ENCODE data around the gene CAMK2B.

Gene CAMK2B

DNA sequence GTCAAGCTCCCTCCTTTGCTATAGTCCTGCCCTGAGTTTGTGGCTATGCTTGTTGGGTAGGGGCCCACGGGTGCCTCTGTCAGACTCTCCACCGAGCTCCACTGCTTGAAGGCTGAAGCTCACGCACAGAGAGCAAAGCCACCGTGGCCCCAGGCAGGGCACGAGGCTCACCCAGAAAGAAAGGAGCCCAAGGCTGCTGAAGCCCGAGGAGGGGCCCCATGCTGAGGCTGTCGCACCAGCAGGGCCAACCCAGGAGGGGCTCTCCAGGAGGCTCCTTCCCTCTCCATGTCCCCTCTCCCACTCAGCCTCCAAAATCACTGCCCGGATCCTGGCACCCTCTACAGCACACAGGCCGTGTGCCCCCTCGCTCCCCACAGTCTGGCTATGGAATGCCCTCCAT is 74.1 kb downstream of the CAMK2B start:
- TF ChIP-seq FOXP2 (optimal IDR thresholded peaks at IDR 0.05; ENCODE audit: borderline replicate concordance, extremely low read depth, extremely low read length, insufficient read depth) (no peak), POLR2AphosphoS5 (IDR thresholded peaks at IDR 0.05; ENCODE audit: low read depth, low read length) (no peak), SIN3A (IDR thresholded peaks at IDR 0.05; ENCODE audit: borderline replicate concordance, insufficient read depth, low read length) (no peak), TAF1 (IDR thresholded peaks at IDR 0.05; ENCODE audit: borderline replicate concordance, insufficient read depth, low read length) (no peak)
- TF ChIP-seq, protein P1, sequence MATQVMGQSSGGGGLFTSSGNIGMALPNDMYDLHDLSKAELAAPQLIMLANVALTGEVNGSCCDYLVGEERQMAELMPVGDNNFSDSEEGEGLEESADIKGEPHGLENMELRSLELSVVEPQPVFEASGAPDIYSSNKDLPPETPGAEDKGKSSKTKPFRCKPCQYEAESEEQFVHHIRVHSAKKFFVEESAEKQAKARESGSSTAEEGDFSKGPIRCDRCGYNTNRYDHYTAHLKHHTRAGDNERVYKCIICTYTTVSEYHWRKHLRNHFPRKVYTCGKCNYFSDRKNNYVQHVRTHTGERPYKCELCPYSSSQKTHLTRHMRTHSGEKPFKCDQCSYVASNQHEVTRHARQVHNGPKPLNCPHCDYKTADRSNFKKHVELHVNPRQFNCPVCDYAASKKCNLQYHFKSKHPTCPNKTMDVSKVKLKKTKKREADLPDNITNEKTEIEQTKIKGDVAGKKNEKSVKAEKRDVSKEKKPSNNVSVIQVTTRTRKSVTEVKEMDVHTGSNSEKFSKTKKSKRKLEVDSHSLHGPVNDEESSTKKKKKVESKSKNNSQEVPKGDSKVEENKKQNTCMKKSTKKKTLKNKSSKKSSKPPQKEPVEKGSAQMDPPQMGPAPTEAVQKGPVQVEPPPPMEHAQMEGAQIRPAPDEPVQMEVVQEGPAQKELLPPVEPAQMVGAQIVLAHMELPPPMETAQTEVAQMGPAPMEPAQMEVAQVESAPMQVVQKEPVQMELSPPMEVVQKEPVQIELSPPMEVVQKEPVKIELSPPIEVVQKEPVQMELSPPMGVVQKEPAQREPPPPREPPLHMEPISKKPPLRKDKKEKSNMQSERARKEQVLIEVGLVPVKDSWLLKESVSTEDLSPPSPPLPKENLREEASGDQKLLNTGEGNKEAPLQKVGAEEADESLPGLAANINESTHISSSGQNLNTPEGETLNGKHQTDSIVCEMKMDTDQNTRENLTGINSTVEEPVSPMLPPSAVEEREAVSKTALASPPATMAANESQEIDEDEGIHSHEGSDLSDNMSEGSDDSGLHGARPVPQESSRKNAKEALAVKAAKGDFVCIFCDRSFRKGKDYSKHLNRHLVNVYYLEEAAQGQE (IDR thresholded peaks at IDR 0.05; ENCODE audit: insufficient read depth in 1 of 2, low read depth in 2 of 2, low read length in 2 of 2): no peak

DNA sequence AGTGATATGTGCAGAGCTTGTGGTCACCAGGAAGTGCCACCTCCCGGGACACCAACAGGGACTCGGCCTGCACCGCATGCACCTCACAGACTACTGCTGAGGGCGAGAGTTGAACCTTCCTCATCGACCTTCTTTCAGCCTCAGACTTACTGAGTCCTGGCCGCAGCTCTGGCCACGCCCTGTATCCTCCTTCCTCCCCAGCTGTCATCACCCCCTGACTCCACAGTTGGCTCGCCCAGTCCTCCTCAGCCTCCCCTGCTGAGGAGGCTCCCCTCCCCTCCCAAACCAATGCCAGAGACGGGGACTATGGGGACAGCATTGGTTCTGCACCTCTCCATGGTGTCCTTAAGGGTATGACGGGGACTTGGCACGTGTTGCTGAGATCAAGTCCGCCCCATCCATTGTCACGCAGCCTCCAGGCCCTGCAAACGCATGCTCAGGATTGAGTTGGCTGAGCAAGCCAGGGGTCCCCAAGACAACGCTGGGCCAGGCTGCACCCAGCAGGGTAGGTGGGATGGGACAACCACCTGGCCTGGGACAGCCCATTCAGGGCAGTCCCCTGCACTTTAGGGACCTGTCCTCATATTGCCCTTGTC is 75.7 kb downstream of the CAMK2B start:
- TF ChIP-seq, protein P1 (IDR thresholded peaks at IDR 0.05; ENCODE audit: insufficient read depth in 1 of 2, low read depth in 2 of 2, low read length in 2 of 2): no peak
- TF ChIP-seq SIN3A (IDR thresholded peaks at IDR 0.05; ENCODE audit: borderline replicate concordance, insufficient read depth, low read length) (no peak), POLR2AphosphoS5 (IDR thresholded peaks at IDR 0.05; ENCODE audit: low read depth, low read length) (no peak), TAF1 (IDR thresholded peaks at IDR 0.05; ENCODE audit: borderline replicate concordance, insufficient read depth, low read length) (no peak), FOXP2 (optimal IDR thresholded peaks at IDR 0.05; ENCODE audit: borderline replicate concordance, extremely low read depth, extremely low read length, insufficient read depth) (no peak)

DNA sequence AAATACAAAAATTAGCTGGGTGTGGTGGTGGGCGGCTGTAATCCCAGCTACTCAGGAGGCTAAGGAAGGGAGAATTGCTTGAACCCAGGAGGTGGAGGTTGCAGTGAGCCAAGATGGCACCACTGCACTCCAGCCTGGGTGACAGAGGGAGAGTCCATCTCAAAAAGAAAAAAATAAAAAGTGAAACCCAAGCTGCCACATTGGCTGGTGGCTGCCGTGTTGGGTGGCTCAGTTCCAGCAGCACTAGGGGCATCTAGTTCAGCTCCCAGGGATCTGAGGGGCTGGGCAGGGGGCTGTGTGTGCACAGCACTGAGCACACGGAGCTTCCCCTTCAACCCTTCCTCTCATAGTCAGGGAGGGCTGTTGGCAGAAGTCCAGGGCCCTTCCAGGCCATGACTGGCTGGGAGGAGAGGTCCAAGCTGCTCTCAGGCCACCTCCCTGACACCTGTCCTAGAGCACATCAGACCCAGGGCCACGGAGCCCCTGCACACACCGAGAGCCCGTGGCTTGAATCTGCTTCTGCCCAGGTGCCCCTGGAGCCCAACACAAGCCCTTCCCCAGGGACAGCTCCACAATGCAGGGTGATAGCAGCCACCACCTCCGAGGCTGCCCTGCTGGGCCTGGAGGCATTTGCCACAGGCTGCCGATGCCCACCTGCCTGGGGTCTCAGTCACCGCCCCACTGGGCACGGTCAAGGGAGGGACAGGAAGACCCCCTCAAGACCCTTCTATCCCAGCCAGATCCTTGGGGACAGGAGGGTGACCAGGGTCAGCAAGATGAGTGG is 77.3 kb downstream of the CAMK2B start:
- no peak for TF ChIP-seq FOXP2 (optimal IDR thresholded peaks at IDR 0.05; ENCODE audit: borderline replicate concordance, extremely low read depth, extremely low read length, insufficient read depth)
- TF ChIP-seq, protein P1 (IDR thresholded peaks at IDR 0.05; ENCODE audit: insufficient read depth in 1 of 2, low read depth in 2 of 2, low read length in 2 of 2): no peak
- no peak for TF ChIP-seq TAF1 (IDR thresholded peaks at IDR 0.05; ENCODE audit: borderline replicate concordance, insufficient read depth, low read length)

DNA sequence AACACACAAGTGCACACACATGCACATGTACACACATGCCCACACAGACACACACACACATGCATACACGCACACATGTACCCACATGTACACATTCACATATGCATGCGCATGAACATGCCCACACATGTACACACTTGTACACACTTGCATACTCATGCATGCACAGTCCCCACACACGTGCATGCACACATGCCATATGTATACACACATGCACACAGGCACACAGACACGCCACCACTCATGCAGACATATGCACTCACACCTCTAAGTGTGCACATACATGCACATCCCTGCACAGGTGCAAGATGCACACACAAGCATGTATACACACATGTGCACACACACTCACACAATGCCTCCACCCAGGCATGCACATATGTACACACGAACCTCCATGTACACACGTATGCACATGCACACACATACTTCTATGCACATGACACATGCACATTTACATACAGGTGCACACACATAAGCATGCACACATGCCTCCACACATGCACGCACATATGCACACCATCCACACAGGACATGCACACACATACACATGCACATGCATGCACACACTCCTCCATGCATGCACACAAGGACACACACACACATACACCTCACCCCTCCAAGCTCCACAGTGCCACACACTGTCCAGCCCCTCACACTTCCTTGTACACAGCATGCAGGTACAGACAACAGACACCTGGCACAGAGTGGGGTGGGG is 78.8 kb downstream of the CAMK2B start:
- no peak for TF ChIP-seq TAF1 (IDR thresholded peaks at IDR 0.05; ENCODE audit: borderline replicate concordance, insufficient read depth, low read length)
- TF ChIP-seq, protein P1 (IDR thresholded peaks at IDR 0.05; ENCODE audit: insufficient read depth in 1 of 2, low read depth in 2 of 2, low read length in 2 of 2): no peak
- no peak for TF ChIP-seq POLR2AphosphoS5 (IDR thresholded peaks at IDR 0.05; ENCODE audit: low read depth, low read length)
- TF ChIP-seq SIN3A (IDR thresholded peaks at IDR 0.05; ENCODE audit: borderline replicate concordance, insufficient read depth, low read length): no peak
- no peak for TF ChIP-seq FOXP2 (optimal IDR thresholded peaks at IDR 0.05; ENCODE audit: borderline replicate concordance, extremely low read depth, extremely low read length, insufficient read depth)

All from PFSK-1 (cell line).